Measurements from ENCODE around the gene STXBP6. TPM values are rescaled to one million over a fixed set of nuclear protein-coding genes. Genes with fewer than 3 reads are reported as not detected.
A peak's percentile ranks its signal among the peaks of the same experiment; 100 is the strongest.

Gene STXBP6
- total and polyA plus RNA-seq, 2 of the 13 experiments (the other 11 are each of a cell fraction or from before 2014, with no cell fraction given) = 35.3 to 42.8 TPM

GRCh38 chr14:24888532-24888931, 161.4 kb downstream of the STXBP6 start (continued):
- TF ChIP-seq ZC3H13 (CRISPR knock-in tag; IDR thresholded peaks at IDR 0.05) (no peak), MLXIP (CRISPR knock-in tag; IDR thresholded peaks at IDR 0.05; ENCODE audit: borderline replicate concordance) (peak; percentile 64; the same call in 1 of the 2 replicates), KAT7 (CRISPR knock-in tag; IDR thresholded peaks at IDR 0.05; ENCODE audit: borderline replicate concordance) (0 out of 2 replicates have a peak, but pooled peaks have one; percentile 37), MEIS1 (CRISPR knock-in tag; IDR thresholded peaks at IDR 0.05; ENCODE audit: borderline replicate concordance) (0 out of 2 replicates have a peak, but pooled peaks have one; percentile 47), ISL2 (CRISPR knock-in tag; IDR thresholded peaks at IDR 0.05) (peak; percentile 73), HMGXB3 (CRISPR knock-in tag; IDR thresholded peaks at IDR 0.05; ENCODE audit: borderline replicate concordance) (0 out of 2 replicates have a peak, but pooled peaks have one; percentile 25), TBX2 (CRISPR knock-in tag; IDR thresholded peaks at IDR 0.05; ENCODE audit: borderline replicate concordance) (peak; percentile 38; the same call in 1 of the 2 replicates), ZNF12 (CRISPR knock-in tag; IDR thresholded peaks at IDR 0.05) (peak; percentile 61; the same call in 1 of the 2 replicates), AKNA (CRISPR knock-in tag; IDR thresholded peaks at IDR 0.05; ENCODE audit: borderline replicate concordance) (0 out of 2 replicates have a peak, but pooled peaks have one; percentile 18), NCOA2 (CRISPR knock-in tag; IDR thresholded peaks at IDR 0.05) (peak; percentile 38; the same call in 1 of the 2 replicates), PRDM15 (CRISPR knock-in tag; IDR thresholded peaks at IDR 0.05) (0 out of 2 replicates have a peak, but pooled peaks have one; percentile 35), ZMYM2 (CRISPR knock-in tag; IDR thresholded peaks at IDR 0.05) (0 out of 2 replicates have a peak, but pooled peaks have one; percentile 40), ERF (CRISPR knock-in tag; IDR thresholded peaks at IDR 0.05) (peak; percentile 72)

Data from HepG2 (cell line).